CD4-positive, alpha-beta T cell (primary cell): ENCODE measurements around the gene FBN1. TPM values are rescaled to one million over a fixed set of nuclear protein-coding genes. Genes with fewer than 3 reads are reported as not detected.

ENCODE experiments used
- ATAC-seq: fragments of 200-7000 bp; cut with Tn5 transposase; one replicate; pipeline ENCODE4 v1.10.0; 2022; ENCODE audit warnings: mild to moderate bottlenecking; ENCODE audit not compliant: poor library complexity
- CTCF ChIA-PET: fragments of 350-600 bp; sonication (Branson Sonifier 250); formaldehyde crosslinking; loops from one replicate; lab custom pipeline; 2021; ENCODE audit warnings: antibody characterized with exemption, inconsistent platforms; lab: Charles Lee
- POLR2A ChIA-PET: fragments of 350-600 bp; sonication (Branson Sonifier 250); formaldehyde crosslinking; loops from one replicate; lab custom pipeline; 2021; ENCODE audit warnings: antibody characterized with exemption, inconsistent platforms; lab: Charles Lee
- DNase-seq, 14 experiments: peaks; one replicate each; pipeline ENCODE4 v3.0.0-alpha.2; 2013 to 2020; ENCODE audit warnings: mixed read lengths in 2 of 14
- H3K27ac ChIP-seq, 2 donors: one replicate each; pipeline versions ENCODE4 v1.5.1 to v1.7.0; 2013; ENCODE audit warnings: low read length in 2 of 2, low read depth in 1 of 2, mild to moderate bottlenecking in 1 of 2
- H3K27me3 ChIP-seq, 2 experiments: 1 replicate in 1 of 2; 2 replicates in 1 of 2; pipeline versions ENCODE4 v1.6.1 to v1.7.0; 2013; ENCODE audit warnings: low read length in 2 of 2, control low read depth in 1 of 2, mild to moderate bottlenecking in 1 of 2, moderate library complexity in 1 of 2; ENCODE audit not compliant: insufficient read depth in 2 of 2, control insufficient read depth in 1 of 2
- H3K36me3 ChIP-seq: one replicate; pipeline ENCODE4 v1.6.1; 2013; ENCODE audit warnings: low read length, control low read depth; ENCODE audit not compliant: insufficient read depth
- H3K4me1 ChIP-seq: one replicate; pipeline ENCODE4 v1.6.1; 2013; ENCODE audit warnings: low read length, control low read depth; ENCODE audit not compliant: insufficient read depth
- H3K4me3 ChIP-seq: one replicate; pipeline ENCODE4 v1.5.1; 2013; ENCODE audit warnings: mild to moderate bottlenecking, low read length, moderate library complexity
- H3K9me3 ChIP-seq, 2 experiments: 1 replicate in 1 of 2; 2 replicates in 1 of 2; pipeline versions ENCODE4 v1.6.1 to v1.7.0; 2013; ENCODE audit warnings: low read length in 2 of 2, mild to moderate bottlenecking in 2 of 2, control low read depth in 1 of 2, moderate library complexity in 1 of 2; ENCODE audit not compliant: control insufficient read depth in 1 of 2, insufficient read depth in 1 of 2
- H3K27ac Mint-ChIP-seq: one replicate; pipeline ENCODE4 v1.8.0; 2020; ENCODE audit warnings: mixed read lengths
- H3K27me3 Mint-ChIP-seq: one replicate; pipeline ENCODE4 v1.8.0; 2021; ENCODE audit warnings: mixed read lengths
- H3K36me3 Mint-ChIP-seq: one replicate; pipeline ENCODE4 v1.8.0; 2021; ENCODE audit warnings: low read depth, mixed read lengths
- H3K4me1 Mint-ChIP-seq: one replicate; pipeline ENCODE4 v1.8.0; 2021; ENCODE audit warnings: low read depth, mixed read lengths
- H3K4me3 Mint-ChIP-seq: one replicate; pipeline ENCODE4 v1.8.0; 2020; ENCODE audit warnings: mild to moderate bottlenecking, mixed read lengths
- H3K9me3 Mint-ChIP-seq: one replicate; pipeline ENCODE4 v1.8.0; 2020; ENCODE audit warnings: mixed read lengths
- CTCF ChIP-seq: fragments of 200-600 bp; IDR thresholded peaks from one replicate; pipeline ENCODE4 v1.8.0; 2022; ENCODE audit warnings: antibody characterized with exemption, mild to moderate bottlenecking
- intact Hi-C, 2 experiments: fragments of 100-400 bp; cut with DNase I in 1 of 2; cut with micrococcal nuclease in 1 of 2; formaldehyde crosslinking; loops; one replicate each; pipeline versions ENCODE4 v1.15.1 to v1.9.0; 2023 to 2025; cut with DNase I, micrococcal nuclease
- total RNA-seq, 174 experiments: library from RNA in 2 of 174; stranded (reverse) in 2 of 174; gene quantifications; one replicate each; pipeline ENCODE4 v1.2.3 and lab custom pipeline; 2021 to 2026

Gene FBN1
- total RNA-seq, 2 experiments from 2014 or later: 0.11 to 0.25 TPM

- POLR2A ChIA-PET: no interaction called here
- Histone ChIP-seq H3K36me3 (no peaks in the 10 kb centered on the region), H3K4me1 (no peaks in the 10 kb centered on the region), H3K4me3 (no peak overlapping the region), H3K27me3 (no peaks in the 10 kb centered on the region), H3K27ac (no peak overlapping the region), H3K9me3 (no peaks in the 10 kb centered on the region)
- CTCF ChIA-PET: no interaction called here
- no peaks in the 10 kb centered on the region for H3K4me1 Mint-ChIP-seq
- TF ChIP-seq CTCF: no peak
- no peaks in the 10 kb centered on the region for H3K9me3 Mint-ChIP-seq
- intact Hi-C loops: no loop called here
- no peak overlapping the region for H3K4me3 Mint-ChIP-seq
- DNase-seq (no peak), ATAC-seq (no peak)
- H3K36me3 Mint-ChIP-seq: no peaks in the 10 kb centered on the region
- no peak overlapping the region for H3K27ac Mint-ChIP-seq
- H3K27me3 Mint-ChIP-seq: no peaks in the 10 kb centered on the region
These were observed 18.9 kb upstream of the FBN1 start for GRCh38 chr15:48664436-48664835.

DNA sequence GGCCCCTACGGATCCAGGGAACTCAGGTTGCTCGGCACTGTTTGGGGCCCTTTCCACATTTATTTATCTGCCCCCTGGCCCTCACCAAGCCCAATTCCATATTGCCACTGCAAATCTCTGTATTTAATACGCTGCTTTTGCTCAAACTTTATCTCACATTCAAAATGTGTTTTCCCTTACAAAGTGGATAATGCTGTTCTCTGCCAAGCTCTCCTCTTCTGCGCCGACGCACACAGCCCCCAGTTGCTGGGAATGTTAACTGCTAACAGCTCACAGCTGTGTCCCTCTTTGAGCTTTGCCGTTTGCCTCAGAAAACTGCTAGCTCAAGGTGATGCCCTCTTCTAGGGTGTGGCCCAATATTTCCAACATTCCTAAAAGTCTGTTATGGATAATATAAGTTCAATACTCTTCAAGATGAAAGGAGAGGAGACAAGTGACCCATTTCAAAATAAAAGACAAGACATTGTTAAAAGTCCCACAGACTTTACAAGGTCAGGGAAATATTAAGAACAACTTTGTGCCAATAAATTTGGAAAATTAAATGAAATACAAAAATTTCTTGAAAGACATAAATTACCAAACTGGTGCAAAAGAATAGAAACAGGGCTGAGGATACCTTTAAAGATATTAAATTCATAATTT is 12.6 kb upstream of the FBN1 start:
- ChIA-PET CTCF (no interaction called here), POLR2A (no interaction called here)
- ATAC-seq (no peak), DNase-seq (no peak)
- no peaks in the 10 kb centered on the region for H3K9me3 Mint-ChIP-seq
- Histone ChIP-seq H3K27me3 (peaks cover 0 to 3% of the 10 kb centered on the region in 2 experiments), H3K27ac (no peak overlapping the region), H3K4me3 (no peak overlapping the region), H3K9me3 (no peaks in the 10 kb centered on the region), H3K4me1 (no peaks in the 10 kb centered on the region), H3K36me3 (no peaks in the 10 kb centered on the region)
- intact Hi-C loops: no loop called here
- H3K36me3 Mint-ChIP-seq: no peaks in the 10 kb centered on the region
- no peaks in the 10 kb centered on the region for H3K4me1 Mint-ChIP-seq
- H3K27me3 Mint-ChIP-seq: no peaks in the 10 kb centered on the region
- no peak overlapping the region for H3K4me3 Mint-ChIP-seq
- no peak for TF ChIP-seq CTCF
- H3K27ac Mint-ChIP-seq: no peak overlapping the region

DNA sequence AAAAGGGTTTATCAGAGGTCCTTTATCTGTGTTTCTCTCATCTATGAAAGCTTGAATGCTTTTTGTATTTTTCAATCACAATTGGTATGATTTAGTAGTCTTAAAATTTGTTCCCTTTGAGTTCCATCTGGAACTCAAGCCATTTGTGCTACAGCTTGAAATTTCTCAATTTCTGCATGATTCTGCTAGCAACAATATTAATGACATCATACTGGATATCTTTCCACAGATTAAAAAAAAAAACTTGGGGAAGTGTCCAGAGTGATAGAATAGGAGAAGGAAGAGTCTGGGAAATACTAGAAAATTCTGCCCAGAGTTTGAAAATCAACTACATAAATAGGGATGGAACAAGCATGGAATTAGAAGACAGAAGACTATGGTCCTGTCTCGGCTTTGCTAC is 9.3 kb upstream of the FBN1 start:
- no peak for DNase-seq
- ChIA-PET CTCF (no interaction called here), POLR2A (no interaction called here)
- no peaks in the 10 kb centered on the region for H3K9me3 ChIP-seq
- no peaks in the 10 kb centered on the region for H3K36me3 ChIP-seq
- Mint-ChIP-seq H3K9me3 (no peaks in the 10 kb centered on the region), H3K36me3 (no peaks in the 10 kb centered on the region), H3K27me3 (no peaks in the 10 kb centered on the region), H3K4me1 (no peaks in the 10 kb centered on the region), H3K4me3 (no peak overlapping the region), H3K27ac (no peak overlapping the region)
- intact Hi-C loops: no loop called here
- TF ChIP-seq CTCF: no peak
- peaks cover 0 to 3% of the 10 kb centered on the region in 2 experiments for H3K27me3 ChIP-seq
- H3K27ac ChIP-seq: no peak overlapping the region
- no peaks in the 10 kb centered on the region for H3K4me1 ChIP-seq
- no peak overlapping the region for H3K4me3 ChIP-seq
- no peak for ATAC-seq
